Breast epithelium (tissue), 3 donors: Measurements from ENCODE around the gene GPS2.

Experiments used
- POLR2A ChIP-seq: fragments of 450-650 bp; IDR thresholded peaks from one replicate; pipeline ENCODE4 v1.6.1; 2016; ENCODE audit warnings: antibody characterized with exemption, mild to moderate bottlenecking, moderate library complexity
- TF ChIP-seq, protein P1 (sequence below), 3 donors: fragments of 450-650 bp; IDR thresholded peaks; one replicate each; pipeline ENCODE4 v1.5.1; 2016 to 2017; ENCODE audit warnings: antibody characterized with exemption in 3 of 3, mild to moderate bottlenecking in 3 of 3, moderate library complexity in 3 of 3

GRCh38 chr17:7343250-7343649, 28.1 kb upstream of the GPS2 start:
- TF ChIP-seq, protein P1, sequence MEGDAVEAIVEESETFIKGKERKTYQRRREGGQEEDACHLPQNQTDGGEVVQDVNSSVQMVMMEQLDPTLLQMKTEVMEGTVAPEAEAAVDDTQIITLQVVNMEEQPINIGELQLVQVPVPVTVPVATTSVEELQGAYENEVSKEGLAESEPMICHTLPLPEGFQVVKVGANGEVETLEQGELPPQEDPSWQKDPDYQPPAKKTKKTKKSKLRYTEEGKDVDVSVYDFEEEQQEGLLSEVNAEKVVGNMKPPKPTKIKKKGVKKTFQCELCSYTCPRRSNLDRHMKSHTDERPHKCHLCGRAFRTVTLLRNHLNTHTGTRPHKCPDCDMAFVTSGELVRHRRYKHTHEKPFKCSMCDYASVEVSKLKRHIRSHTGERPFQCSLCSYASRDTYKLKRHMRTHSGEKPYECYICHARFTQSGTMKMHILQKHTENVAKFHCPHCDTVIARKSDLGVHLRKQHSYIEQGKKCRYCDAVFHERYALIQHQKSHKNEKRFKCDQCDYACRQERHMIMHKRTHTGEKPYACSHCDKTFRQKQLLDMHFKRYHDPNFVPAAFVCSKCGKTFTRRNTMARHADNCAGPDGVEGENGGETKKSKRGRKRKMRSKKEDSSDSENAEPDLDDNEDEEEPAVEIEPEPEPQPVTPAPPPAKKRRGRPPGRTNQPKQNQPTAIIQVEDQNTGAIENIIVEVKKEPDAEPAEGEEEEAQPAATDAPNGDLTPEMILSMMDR (IDR thresholded peaks at IDR 0.05), result no peak
- TF ChIP-seq POLR2A, result no peak
